GM12891 (cell line): ENCODE results near the gene MCCC1.

Experiments used
- PAX5 ChIP-seq: IDR thresholded peaks from 2 replicates; pipeline ENCODE4 v1.6.1; 2011; ENCODE audit warnings: low read length, moderate library complexity, mild to moderate bottlenecking; ENCODE audit not compliant: insufficient read depth, severe bottlenecking
- POLR2A ChIP-seq: IDR thresholded peaks from 2 replicates; pipeline ENCODE4 v1.6.1; 2011; ENCODE audit warnings: low read depth, low read length, control low read depth
- POLR2AphosphoS5 ChIP-seq: IDR thresholded peaks from 2 replicates; pipeline ENCODE4 v1.6.1; 2011; ENCODE audit warnings: low read depth, low read length, control low read depth
- SPI1 ChIP-seq: IDR thresholded peaks from 2 replicates; pipeline ENCODE4 v1.6.1; 2011; ENCODE audit warnings: low read depth, low read length, control low read depth

- TF ChIP-seq POLR2A, result no peak
- no peak for TF ChIP-seq POLR2AphosphoS5
- no peak for TF ChIP-seq PAX5
- TF ChIP-seq SPI1, result no peak
Measured at GRCh38 chr3:183081459-183082183, 17.7 kb downstream of the MCCC1 start.
